Measurements from ENCODE around the gene STK11IP.

- TF ChIP-seq ZNF124 (CRISPR knock-in tag; IDR thresholded peaks at IDR 0.05) (no peak), JARID2 (CRISPR knock-in tag; IDR thresholded peaks at IDR 0.05; ENCODE audit: insufficient replicate concordance) (no peak)
These were observed 47.3 kb downstream of the STK11IP start for GRCh38 chr2:219644801-219645480.

Measured in HepG2 (cell line).